Endothelial cell (in vitro differentiated cells): ENCODE measurements around the gene WDR93. TPM values are rescaled to one million over a fixed set of nuclear protein-coding genes. Genes with fewer than 3 reads are reported as not detected.

Experiments
- DNase-seq: peaks from one replicate; pipeline ENCODE4 v3.0.0; 2021; ENCODE audit warnings: low spot score
- H3K27ac Mint-ChIP-seq: one replicate; pipeline ENCODE4 v1.8.0; 2021; ENCODE audit warnings: mixed read lengths, inconsistent platforms; ENCODE audit not compliant: unreplicated experiment
- H3K27me3 Mint-ChIP-seq: one replicate; pipeline ENCODE4 v1.8.0; 2021; ENCODE audit warnings: mild to moderate bottlenecking, moderate library complexity, mixed read lengths, inconsistent platforms; ENCODE audit not compliant: unreplicated experiment
- H3K36me3 Mint-ChIP-seq: one replicate; pipeline ENCODE4 v1.8.0; 2021; ENCODE audit warnings: mild to moderate bottlenecking, low read depth, mixed read lengths, inconsistent platforms; ENCODE audit not compliant: unreplicated experiment
- H3K4me1 Mint-ChIP-seq: one replicate; pipeline ENCODE4 v1.8.0; 2021; ENCODE audit warnings: mild to moderate bottlenecking, mixed read lengths, inconsistent platforms; ENCODE audit not compliant: unreplicated experiment
- H3K4me3 Mint-ChIP-seq: one replicate; pipeline ENCODE4 v1.8.0; 2021; ENCODE audit warnings: mild to moderate bottlenecking, mixed read lengths, inconsistent platforms; ENCODE audit not compliant: unreplicated experiment
- H3K9me3 Mint-ChIP-seq: one replicate; pipeline ENCODE4 v1.8.0; 2021; ENCODE audit warnings: mixed read lengths, inconsistent platforms; ENCODE audit not compliant: unreplicated experiment
- CTCF ChIP-seq: fragments of 200-600 bp; sonication (generic); IDR thresholded peaks from one replicate; pipeline ENCODE4 v1.5.0; 2021; ENCODE audit warnings: antibody characterized with exemption; ENCODE audit not compliant: unreplicated experiment
- long read RNA-seq: library from polyadenylated mRNA; unstranded; transcript quantifications from one replicate; pipeline ENCODE4 v2.0.0, GENCODE V29; 2020; ENCODE audit not compliant: unreplicated experiment
- total RNA-seq: library from RNA; stranded (reverse); fragmentation: NEBNext Ultra II Directional; extraction: Animal tissue kit (Norgen Biotek cat#: 25700); gene quantifications from one replicate; pipeline ENCODE4 v1.2.1, GENCODE V29; 2021; ENCODE audit not compliant: unreplicated experiment

Gene WDR93
- 0.13 TPM for total RNA-seq
- long read RNA-seq, result 0 reads

GRCh38 chr15:89690276-89691218 lies at the start of gene WDR93, which contains the start of gene PEX11A:
WDR93 (plus strand) TSS chr15:89690811; CDS start chr15:89701747, 10,936 bp downstream.
PEX11A (minus strand) TSS chr15:89690754; CDS start chr15:89690632, 122 bp downstream.
- H3K4me3 Mint-ChIP-seq, result peak within 1 kb of the TSS; percentile 89
- H3K9me3 Mint-ChIP-seq, result no peaks in the 10 kb centered on the region
- H3K4me1 Mint-ChIP-seq, result peaks cover 3% of the 10 kb centered on the region
- H3K27ac Mint-ChIP-seq, result peak within 1 kb of the TSS; percentile 80
- no peak for TF ChIP-seq CTCF
- peak; percentile 67 for DNase-seq
- no peaks in the 10 kb centered on the region for H3K36me3 Mint-ChIP-seq
- H3K27me3 Mint-ChIP-seq, result peaks cover 7% of the 10 kb centered on the region

- no peak for TF ChIP-seq CTCF
- Mint-ChIP-seq H3K9me3 (no peaks in the 10 kb centered on the region), H3K36me3 (peaks cover 7% of the 10 kb centered on the region), H3K4me3 (no peak overlapping the region), H3K27ac (no peak overlapping the region), H3K27me3 (peaks cover 2% of the 10 kb centered on the region), H3K4me1 (peaks cover 3% of the 10 kb centered on the region)
- no peak for DNase-seq
These were observed 49.6 kb upstream of the WDR93 start for GRCh38 chr15:89641053-89641452.

GRCh38 chr15:89642106-89642505 lies 48.5 kb upstream of the WDR93 start:
- H3K4me1 Mint-ChIP-seq, result peaks cover 3% of the 10 kb centered on the region
- peaks cover 3% of the 10 kb centered on the region for H3K27me3 Mint-ChIP-seq
- no peak for TF ChIP-seq CTCF
- no peak for DNase-seq
- H3K27ac Mint-ChIP-seq, result no peak overlapping the region
- peaks cover 10% of the 10 kb centered on the region for H3K36me3 Mint-ChIP-seq
- H3K9me3 Mint-ChIP-seq, result no peaks in the 10 kb centered on the region
- no peak overlapping the region for H3K4me3 Mint-ChIP-seq

GRCh38 chr15:89645680-89646079 lies 44.9 kb upstream of the WDR93 start:
- no peak for TF ChIP-seq CTCF
- peaks cover 8% of the 10 kb centered on the region for H3K27me3 Mint-ChIP-seq
- H3K4me3 Mint-ChIP-seq, result no peak overlapping the region
- peaks cover 11% of the 10 kb centered on the region for H3K36me3 Mint-ChIP-seq
- H3K9me3 Mint-ChIP-seq, result no peaks in the 10 kb centered on the region
- peaks cover 3% of the 10 kb centered on the region for H3K4me1 Mint-ChIP-seq
- no peak for DNase-seq
- no peak overlapping the region for H3K27ac Mint-ChIP-seq
